Measurements from ENCODE around the gene ABR.
"Not testable (repeated sequence)": the region's sequence is repeated elsewhere in the genome, so short reads cannot be mapped to it uniquely, and the experiment has no call there.

Gene ABR

DNA sequence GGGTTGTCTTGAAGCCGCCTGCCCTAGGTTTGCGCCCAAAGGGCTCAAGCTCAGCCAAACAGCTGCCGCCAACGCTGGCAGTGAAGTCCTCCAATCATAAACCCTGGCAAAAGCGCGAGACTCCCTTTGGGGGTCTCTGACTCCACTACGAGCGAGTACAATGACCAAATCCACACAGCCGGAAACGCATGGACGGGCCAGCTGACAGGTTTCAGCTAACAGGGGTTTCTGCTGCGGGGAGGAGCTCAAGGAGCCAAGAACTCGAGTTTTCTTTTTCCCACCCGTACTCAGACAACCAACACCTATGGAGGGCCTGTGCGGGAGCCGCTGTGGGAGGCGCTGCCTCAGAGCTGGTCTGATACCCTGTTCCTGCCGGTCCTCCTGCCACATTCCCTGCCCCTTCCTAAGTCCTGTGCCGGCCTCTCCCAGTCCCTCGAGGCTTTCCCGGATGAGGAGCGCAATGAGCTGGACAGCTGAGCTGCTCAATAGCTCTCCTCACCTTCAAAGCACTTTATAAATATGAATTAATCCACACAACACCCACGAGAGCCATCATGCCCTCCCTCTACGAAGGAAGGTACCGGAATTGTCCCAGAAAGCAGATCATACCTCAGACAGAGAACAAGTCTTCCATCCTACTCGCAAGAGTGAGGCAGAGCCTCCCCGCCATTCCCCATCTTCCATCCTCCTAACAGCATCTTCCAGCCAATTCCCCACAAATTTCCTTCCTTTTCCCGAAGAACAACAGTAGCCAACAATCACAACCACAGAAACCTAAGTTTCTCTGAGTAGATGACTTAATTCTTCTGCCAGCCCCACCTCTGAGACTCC is 6.1 kb downstream of the ABR start:
- DNase-seq (ENCODE audit: low read depth): no peak

- no peak for DNase-seq (ENCODE audit: low read depth)
Measured at GRCh38 chr17:1171953-1172352, 7.8 kb downstream of the ABR start.

DNA sequence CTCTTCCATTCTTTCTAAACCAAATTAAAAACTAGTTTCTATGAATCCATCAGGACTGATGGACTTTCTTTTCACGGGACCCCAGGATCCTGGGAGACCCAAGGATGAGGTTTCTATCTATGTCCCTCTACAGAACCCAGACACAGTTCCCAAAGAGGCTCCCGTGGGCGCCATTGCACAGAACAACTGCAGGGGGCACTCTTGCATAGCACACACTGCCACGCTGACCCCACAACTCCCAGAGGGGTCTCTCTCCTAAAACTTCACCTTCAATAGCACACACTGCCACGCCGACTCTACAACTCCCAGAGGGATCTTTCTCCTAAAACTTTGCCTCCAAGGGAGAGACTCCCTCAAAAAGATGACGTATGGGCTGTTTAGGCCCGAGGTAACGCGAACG is 9.0 kb downstream of the ABR start:
- no peak for DNase-seq (ENCODE audit: low read depth)

DNA sequence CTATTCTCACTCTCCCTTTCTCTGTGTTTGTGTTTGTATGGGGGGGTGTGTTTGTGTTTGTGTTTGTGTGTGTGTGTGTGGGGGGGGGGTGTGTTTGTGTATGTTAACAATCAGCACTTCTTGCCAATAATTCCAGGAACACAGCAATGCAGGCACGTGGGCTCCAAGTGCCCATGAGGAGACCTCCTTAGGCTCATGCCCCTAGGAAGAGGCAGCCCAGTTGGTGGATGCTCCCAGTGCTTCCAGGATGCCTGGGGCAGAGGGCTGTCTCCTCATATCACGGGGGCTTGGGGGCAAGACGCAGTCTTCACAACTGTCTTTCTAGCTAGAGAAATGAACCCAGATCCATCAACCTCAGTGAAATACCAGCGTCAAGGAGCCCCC is 9.9 kb downstream of the ABR start:
- no peak for DNase-seq (ENCODE audit: low read depth)

- no peak for DNase-seq (ENCODE audit: low read depth)
Measured at GRCh38 chr17:1169221-1169928, 10.4 kb downstream of the ABR start.

DNA sequence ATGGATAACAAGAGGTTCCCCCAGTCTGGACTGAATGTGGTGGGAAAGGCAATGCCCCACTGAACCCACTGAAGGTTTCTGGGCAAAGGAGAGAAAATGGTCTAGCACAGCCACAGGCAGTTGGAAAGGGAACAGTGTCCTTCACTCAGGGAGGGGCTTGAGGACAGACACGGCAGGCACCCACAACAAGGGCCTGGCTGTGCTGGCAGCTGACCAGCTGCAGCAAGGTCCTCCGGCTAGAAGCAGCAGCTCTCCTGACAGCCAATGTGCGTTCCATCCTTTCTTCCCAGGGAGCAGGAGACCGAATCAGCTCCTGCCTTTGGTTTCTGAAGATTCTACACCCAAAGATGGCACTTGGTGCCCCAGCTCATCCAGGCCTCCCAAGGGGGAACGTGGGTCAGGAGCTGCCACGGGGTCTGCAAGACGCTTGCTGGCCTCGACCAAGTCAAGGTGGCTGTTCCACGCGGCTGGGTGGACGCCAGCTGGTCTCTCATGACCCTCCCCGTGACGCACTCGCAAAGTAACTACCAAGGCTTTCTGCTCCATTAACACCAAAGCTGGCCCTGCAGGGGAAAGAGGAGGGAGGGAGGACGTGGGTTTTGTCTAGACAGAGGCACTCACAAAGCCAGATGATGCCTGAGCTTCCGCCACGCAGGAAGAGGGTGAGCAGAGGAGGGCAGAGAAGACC is 11.1 kb downstream of the ABR start:
- DNase-seq (ENCODE audit: low read depth): no peak

DNA sequence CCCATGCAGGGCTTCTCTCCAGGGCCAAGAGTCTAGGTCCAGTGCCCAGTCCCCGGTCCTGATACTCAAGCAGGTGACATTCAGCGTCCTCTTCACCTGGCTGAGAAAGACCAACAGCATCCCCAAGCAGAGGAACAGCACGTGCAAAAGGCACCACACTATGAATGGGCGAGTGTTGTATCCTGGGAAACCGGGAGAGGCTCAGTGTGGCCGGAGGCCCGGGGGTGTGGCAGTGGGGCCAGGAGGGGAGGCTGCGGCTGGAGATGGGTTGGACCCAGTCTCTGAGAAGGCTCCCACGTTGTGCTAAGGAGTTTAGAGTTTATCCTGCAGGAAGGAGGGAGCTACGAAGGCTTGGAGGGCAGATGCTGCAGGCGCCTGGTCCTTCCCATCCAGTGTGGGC is 13.5 kb downstream of the ABR start:
- DNase-seq (ENCODE audit: low read depth): no peak

DNA sequence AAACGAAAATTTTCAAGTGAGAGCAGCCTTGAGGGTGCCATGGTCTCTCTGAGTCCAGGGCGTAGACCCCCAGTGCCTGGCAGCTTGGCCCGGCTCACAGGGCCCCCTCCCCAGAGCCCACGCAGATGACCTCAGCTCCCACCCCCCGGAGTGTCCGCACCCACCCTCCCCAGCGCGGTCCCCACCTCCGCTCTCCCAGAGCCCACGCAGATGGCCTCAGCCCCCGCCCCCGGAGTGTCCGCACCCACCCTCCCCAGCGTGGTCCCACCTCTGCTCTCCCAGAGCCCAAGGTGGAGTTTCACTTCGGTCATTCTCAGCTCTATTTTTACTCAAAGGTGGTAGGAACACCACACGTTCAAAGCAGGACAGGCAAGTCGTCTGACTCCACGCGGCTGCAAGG is 13.9 kb downstream of the ABR start:
- no peak for DNase-seq (ENCODE audit: low read depth)

DNA sequence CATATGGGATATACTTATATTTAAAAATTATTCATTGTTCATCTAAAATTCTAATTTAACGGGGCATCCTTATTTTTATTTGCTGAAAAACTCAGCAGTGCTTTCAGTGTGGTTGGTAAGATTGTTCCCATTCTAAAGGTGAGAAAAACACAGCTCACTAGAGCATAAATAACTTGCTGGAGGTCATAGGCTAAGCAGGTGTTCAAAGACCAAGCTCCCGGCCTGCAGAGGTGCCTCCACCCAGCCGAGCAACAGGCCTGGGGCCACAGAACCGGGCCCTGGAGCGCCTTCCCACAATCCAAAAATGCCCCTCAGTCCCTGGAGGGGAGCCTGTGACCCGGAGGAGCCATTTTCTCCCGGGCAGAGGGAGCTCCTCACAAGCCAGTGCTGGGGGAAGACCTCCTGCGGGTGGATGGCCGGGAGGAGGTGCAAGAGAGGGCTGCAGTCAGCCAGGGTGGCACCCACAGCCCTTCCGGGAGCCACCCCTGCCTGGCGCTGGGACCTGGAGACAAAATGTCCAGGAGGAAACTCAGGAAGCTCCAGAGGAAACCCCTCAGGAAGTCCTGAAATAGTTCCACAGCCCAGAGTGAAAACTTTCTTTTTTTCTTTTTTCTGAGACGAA is 14.7 kb downstream of the ABR start:
- no peak for DNase-seq (ENCODE audit: low read depth)

GRCh38 chr17:1162116-1162855 is 17.5 kb downstream of the ABR start:
- DNase-seq (ENCODE audit: low read depth): no peak

- no peak for DNase-seq (ENCODE audit: low read depth)
Measured at GRCh38 chr17:1160591-1161390, 19.0 kb downstream of the ABR start.

DNA sequence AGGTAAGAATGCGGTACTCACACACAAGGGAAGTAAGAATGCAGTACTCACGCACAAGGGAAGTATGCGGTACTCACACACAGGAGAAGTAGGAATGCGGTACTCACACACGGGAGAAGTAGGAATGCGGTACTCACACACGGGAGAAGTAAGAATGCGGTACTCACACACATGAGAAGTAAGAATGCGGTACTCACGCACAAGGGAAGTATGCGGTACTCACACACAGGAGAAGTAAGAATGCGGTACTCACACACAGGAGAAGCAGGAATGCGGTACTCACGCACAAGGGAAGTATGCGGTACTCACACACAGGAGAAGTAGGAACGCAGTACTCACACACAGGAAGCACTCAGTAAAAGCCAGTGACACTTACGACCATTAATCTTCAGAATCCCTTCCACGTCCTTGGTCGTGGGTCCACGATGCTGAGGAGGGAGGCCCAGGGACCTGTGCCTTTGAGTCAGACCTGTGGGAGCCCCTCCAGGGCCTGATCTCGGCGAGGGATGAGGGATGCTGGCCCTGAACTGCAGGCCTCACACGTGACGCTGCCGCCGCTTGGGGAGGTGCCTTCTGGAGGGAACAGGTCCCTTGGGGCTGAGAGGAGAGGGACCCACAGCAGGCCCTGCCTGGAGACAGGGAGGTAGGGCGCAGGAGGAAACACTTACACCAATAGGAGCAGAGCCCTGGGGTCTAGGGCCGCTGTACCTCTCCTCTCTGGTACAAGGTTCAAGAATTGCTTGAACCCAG is 20.2 kb downstream of the ABR start:
- DNase-seq (ENCODE audit: low read depth): no peak

DNA sequence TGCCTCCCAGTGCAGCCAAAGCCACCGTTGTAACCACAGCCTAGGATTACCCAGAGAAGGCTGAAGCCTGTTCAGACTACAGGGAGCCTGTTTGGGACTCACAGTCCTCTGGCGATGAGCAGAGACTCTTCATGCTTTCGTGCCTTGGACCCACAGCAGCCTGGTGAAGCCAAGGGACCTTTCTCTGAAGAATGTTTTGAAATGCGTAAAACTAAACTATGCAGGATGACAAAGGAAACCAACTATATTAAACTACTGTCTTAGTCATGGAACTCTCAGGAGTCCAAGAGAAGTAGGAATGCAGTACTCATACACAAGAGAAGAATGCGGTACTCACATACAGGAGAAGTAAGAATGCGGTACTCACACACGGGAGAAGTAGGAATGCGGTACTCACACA is 20.9 kb downstream of the ABR start:
- DNase-seq (ENCODE audit: low read depth): no peak

DNA sequence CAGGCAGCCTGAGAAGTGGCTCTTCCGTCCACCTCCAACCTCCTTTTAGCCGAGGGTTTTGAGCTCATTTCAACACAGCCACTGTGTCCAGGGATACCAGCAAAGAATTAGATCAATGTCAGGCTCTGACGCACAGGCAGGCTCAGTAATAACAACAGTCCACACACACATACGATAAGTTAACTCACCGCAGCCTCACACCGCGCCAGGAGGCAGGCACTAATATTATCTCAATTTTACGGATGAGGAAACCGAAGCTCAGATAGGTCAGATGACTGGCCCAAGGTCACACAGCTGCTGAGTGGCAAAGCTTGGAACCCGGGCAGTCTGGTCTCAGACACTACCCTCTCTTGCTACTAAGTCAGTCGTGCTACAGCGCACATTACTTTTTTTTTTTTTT is 22.9 kb downstream of the ABR start:
- DNase-seq (ENCODE audit: low read depth): no peak

GRCh38 chr17:1154704-1155103 is 25.1 kb downstream of the ABR start:
- no peak for DNase-seq (ENCODE audit: low read depth)

DNA sequence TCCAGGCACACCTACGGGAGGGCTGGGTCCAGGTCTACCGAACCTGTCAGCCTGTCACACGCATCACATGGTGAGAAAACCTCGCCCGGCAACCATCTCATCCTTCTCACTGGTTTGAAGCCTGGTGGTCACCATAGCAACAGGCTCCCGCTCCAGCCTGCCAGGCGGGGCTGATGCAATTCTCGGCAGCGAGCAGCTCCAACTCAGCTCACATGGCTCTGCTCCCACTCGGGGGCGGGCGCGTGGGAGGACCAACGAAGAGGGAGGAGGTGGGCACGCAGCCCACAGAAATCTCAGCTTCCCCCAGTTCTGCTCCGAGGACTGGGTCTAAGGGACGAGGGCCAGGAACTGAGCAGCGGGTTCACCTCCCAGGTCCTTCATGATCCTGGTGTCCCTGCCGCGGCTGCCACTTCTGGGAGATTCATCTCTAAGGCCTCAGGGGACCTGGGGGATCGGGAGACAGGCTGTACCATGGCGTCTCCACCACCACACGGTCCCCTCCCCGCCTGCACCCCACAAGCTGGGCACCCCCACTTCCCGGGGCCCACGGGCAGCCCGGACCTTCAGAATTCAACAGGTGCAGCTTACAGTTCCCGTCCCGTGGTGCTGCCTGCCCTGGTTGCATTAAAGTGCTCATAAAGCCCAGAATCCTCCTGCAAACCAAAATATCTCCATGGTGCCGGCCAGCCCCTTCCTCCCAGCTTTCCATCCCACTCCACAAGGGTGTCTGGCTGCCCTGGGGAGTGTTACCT is 25.8 kb downstream of the ABR start:
- DNase-seq (ENCODE audit: low read depth): no peak

- DNase-seq (ENCODE audit: low read depth): not testable (repeated sequence)
Measured at GRCh38 chr17:1152582-1152981, 27.2 kb downstream of the ABR start.

DNA sequence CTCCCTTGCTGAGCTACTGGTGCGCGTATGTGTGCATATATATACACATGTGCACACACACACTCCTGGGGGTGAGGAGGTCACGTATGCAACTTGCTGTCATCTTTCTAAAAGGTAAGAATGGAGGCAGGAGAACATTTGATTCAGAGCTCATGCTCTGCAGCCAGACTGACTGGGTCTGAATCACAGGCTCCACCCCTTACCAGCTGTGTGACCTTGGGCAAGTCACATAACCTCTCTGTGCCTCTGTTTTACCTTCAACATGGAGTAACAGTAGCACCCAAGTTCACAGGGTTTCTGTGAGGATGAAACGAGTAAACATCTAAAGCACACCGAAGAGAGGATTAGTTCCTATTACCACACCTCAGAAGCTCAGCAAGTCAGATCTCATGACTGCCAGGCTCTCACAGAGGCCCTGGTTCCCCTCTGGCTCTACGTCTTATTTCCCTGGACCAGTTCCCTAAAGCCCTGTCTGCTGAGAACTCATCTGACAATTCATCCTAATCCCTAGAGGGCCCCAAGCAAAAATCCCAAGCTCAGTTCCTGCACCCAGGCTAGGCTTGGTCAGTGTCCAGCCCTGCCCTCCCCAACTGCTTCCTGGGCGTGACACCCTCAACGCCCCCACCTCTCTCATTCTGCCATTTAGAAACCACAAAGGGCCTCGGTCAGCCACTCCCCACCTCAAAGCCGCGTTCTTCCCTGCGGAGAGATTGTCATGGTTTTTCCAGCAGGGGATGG is 28.7 kb downstream of the ABR start:
- DNase-seq (ENCODE audit: low read depth): no peak

GRCh38 chr17:1149869-1150268 is 29.9 kb downstream of the ABR start:
- no peak for DNase-seq (ENCODE audit: low read depth)
